GM21529 (cell line): ENCODE measurements around the gene USP5.
A peak's percentile ranks its signal among the peaks of the same experiment; 100 is the strongest.
"Not testable (repeated sequence)": the region's sequence is repeated elsewhere in the genome, so short reads cannot be mapped to it uniquely, and the experiment has no call there.

Experiments
- ATAC-seq: cut with Tn5 transposase; IDR thresholded peaks from one replicate; pipeline ENCODE4 v1.9.1; 2021; ENCODE audit not compliant: unreplicated experiment

USP5 gene

GRCh38 chr12:6884539-6884938 lies 32.6 kb downstream of the USP5 start:
- no peak for ATAC-seq

GRCh38 chr12:6886206-6886999 lies 34.5 kb downstream of the USP5 start:
- not testable (repeated sequence) for ATAC-seq

GRCh38 chr12:6887460-6887859 lies 35.5 kb downstream of the USP5 start:
- ATAC-seq, result no peak

- ATAC-seq, result no peak
Measured at GRCh38 chr12:6888360-6888759, 36.4 kb downstream of the USP5 start.

GRCh38 chr12:6888794-6889193 lies 36.8 kb downstream of the USP5 start:
- not testable (repeated sequence) for ATAC-seq

GRCh38 chr12:6889775-6890573 lies 38.0 kb downstream of the USP5 start:
- ATAC-seq, result not testable (repeated sequence)

- peak; percentile 95 for ATAC-seq
Measured at GRCh38 chr12:6890789-6891645, 39.1 kb downstream of the USP5 start.

GRCh38 chr12:6891646-6892001 lies 39.7 kb downstream of the USP5 start:
- ATAC-seq, result no peak

- ATAC-seq, result not testable (repeated sequence)
Measured at GRCh38 chr12:6892683-6893082, 40.7 kb downstream of the USP5 start.

GRCh38 chr12:6894321-6894720 lies 42.4 kb downstream of the USP5 start:
- ATAC-seq, result no peak

GRCh38 chr12:6896846-6897435 lies 45.0 kb downstream of the USP5 start:
- no peak for ATAC-seq

- no peak for ATAC-seq
Measured at GRCh38 chr12:6899427-6899826, 47.5 kb downstream of the USP5 start.

GRCh38 chr12:6899837-6900519 lies 48.0 kb downstream of the USP5 start:
- ATAC-seq, result no peak

- no peak for ATAC-seq
Measured at GRCh38 chr12:6902448-6902847, 50.5 kb downstream of the USP5 start.

GRCh38 chr12:6903722-6904121 lies 51.8 kb downstream of the USP5 start:
- ATAC-seq, result no peak

GRCh38 chr12:6904280-6905276 lies 52.6 kb downstream of the USP5 start, which contains the start of gene LRRC23:
Gene LRRC23 (plus strand): TSS chr12:6904822. CDS start chr12:6905634, 812 bp downstream.
- peak; percentile 96 for ATAC-seq

GRCh38 chr12:6905414-6906040 lies 53.6 kb downstream of the USP5 start:
- ATAC-seq, result no peak

GRCh38 chr12:6908141-6908540 lies 56.2 kb downstream of the USP5 start:
- not testable (repeated sequence) for ATAC-seq
